Central memory CD8-positive, alpha-beta T cell (primary cell): ENCODE measurements around the gene ARID3A.

Source experiments
- ATAC-seq: fragments of 150-1000 bp; cut with Tn5 transposase; replicated peaks from 2 replicates; pipeline ENCODE4 v1.10.0; 2022; ENCODE audit warnings: mild to moderate bottlenecking, moderate FRiP score, moderate number of reproducible peaks; ENCODE audit not compliant: poor library complexity, severe bottlenecking; ENCODE audit errors: extremely low read depth
- DNase-seq, 2 donors: peaks; one replicate each; pipeline ENCODE4 v3.0.0; 2021; ENCODE audit warnings: low spot score in 2 of 2
- H3K27ac Mint-ChIP-seq: one replicate; pipeline ENCODE4 v1.8.0; 2022; ENCODE audit warnings: low read depth, mild to moderate bottlenecking, moderate library complexity, mixed read lengths
- H3K27me3 Mint-ChIP-seq: one replicate; pipeline ENCODE4 v1.8.0; 2022; ENCODE audit warnings: mixed read lengths
- H3K36me3 Mint-ChIP-seq: one replicate; pipeline ENCODE4 v1.8.0; 2022; ENCODE audit warnings: mild to moderate bottlenecking, moderate library complexity, mixed read lengths; ENCODE audit not compliant: insufficient read depth
- H3K4me1 Mint-ChIP-seq: one replicate; pipeline ENCODE4 v1.8.0; 2022; ENCODE audit warnings: mixed read lengths
- H3K4me3 Mint-ChIP-seq: one replicate; pipeline ENCODE4 v1.8.0; 2022; ENCODE audit warnings: mild to moderate bottlenecking, moderate library complexity, mixed read lengths
- H3K9me3 Mint-ChIP-seq: one replicate; pipeline ENCODE4 v1.8.0; 2022; ENCODE audit warnings: mixed read lengths

Gene ARID3A

DNA sequence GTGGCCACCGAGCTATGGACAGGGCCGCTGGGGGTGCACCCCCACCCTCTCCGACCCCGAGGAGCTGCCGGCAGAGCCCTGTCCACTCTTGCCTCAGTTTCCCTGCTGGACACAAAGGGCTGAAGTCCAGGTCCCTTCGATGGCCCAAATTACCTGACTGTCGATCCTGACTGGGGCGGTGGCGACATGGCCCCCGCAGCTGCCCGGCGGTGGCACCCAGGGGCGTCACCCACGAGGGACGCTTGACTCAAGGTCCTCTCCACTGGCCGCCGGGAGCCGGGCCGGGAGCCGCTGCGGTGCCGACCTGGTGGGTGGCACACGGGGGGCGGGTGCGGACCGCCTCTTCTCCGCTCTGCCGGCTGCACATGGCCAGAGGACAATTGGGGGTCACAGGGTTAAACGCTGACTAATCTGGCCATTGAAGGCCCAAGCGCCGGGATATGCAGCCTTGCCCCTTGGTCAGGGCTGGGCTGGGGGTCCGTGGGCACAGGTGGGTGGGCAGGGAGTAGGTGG lies 16.4 kb downstream of the ARID3A start:
- peaks cover 24% of the 10 kb centered on the region for H3K4me1 Mint-ChIP-seq
- no peaks in the 10 kb centered on the region for H3K27me3 Mint-ChIP-seq
- no peak overlapping the region for H3K4me3 Mint-ChIP-seq
- H3K9me3 Mint-ChIP-seq: no peaks in the 10 kb centered on the region
- H3K36me3 Mint-ChIP-seq: peaks cover 12% of the 10 kb centered on the region
- H3K27ac Mint-ChIP-seq: no peak overlapping the region
- no peak for DNase-seq
- no peak for ATAC-seq

- Mint-ChIP-seq H3K36me3 (peaks cover 11% of the 10 kb centered on the region), H3K9me3 (no peaks in the 10 kb centered on the region), H3K27me3 (no peaks in the 10 kb centered on the region), H3K4me3 (no peak overlapping the region), H3K27ac (no peak overlapping the region), H3K4me1 (peaks cover 20% of the 10 kb centered on the region)
- ATAC-seq: no peak
- DNase-seq: no peak
Observed at GRCh38 chr19:943551-944170, 17.8 kb downstream of the ARID3A start.

DNA sequence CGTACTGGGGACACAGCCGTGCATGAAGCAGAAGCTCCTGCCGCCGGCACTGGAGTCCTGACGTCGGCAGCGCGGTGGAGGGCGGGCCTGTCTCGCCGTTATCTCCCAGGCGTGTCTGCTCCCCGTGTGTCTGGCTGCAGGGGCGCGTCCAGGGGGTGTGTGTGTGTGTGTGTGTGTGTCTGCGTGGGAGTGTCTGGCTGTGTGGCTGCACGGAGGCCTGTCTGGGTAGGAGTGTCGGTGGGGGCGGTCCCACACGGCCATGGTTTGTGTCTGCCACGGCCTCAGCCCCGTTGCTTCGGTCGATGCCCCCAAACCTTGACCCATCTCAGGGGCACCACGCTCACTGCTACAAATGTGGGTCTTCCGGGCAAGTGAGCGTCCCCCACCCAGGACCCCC lies 18.3 kb downstream of the ARID3A start:
- H3K27me3 Mint-ChIP-seq: no peaks in the 10 kb centered on the region
- H3K4me3 Mint-ChIP-seq: no peak overlapping the region
- no peak for DNase-seq
- H3K9me3 Mint-ChIP-seq: no peaks in the 10 kb centered on the region
- peaks cover 20% of the 10 kb centered on the region for H3K4me1 Mint-ChIP-seq
- peaks cover 11% of the 10 kb centered on the region for H3K36me3 Mint-ChIP-seq
- no peak overlapping the region for H3K27ac Mint-ChIP-seq
- ATAC-seq: no peak

DNA sequence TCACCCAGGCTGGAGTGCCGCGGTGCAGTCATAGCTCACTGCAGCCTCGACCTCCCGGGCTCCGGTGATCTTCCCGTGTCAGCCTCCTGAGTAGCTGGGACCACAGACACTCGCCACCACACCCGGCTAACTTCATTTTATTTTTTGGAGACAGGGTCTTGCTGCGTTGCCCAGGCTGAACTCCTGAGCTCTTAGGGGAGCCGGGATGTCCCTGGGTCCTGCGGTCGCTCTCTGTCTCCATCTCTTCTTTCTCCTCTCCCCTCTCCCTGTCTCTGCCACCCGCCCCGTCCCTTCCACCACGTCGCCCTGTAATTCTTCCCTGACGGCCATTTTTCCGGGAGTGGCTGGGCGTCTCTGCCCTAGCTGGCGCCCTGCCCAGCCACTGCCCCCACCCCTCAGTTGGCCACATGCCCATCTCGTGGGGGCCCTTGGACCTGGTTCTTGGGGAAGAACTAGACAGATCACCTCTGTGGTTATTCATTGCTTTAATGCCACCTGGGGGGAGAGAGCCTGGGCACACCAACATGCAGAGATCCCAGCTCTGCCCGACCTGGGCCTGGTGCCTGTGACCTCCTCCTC lies 18.9 kb downstream of the ARID3A start:
- no peak overlapping the region for H3K27ac Mint-ChIP-seq
- peaks cover 11% of the 10 kb centered on the region for H3K36me3 Mint-ChIP-seq
- H3K4me1 Mint-ChIP-seq: peaks cover 16% of the 10 kb centered on the region
- no peaks in the 10 kb centered on the region for H3K27me3 Mint-ChIP-seq
- DNase-seq: no peak
- H3K9me3 Mint-ChIP-seq: no peaks in the 10 kb centered on the region
- ATAC-seq: no peak
- H3K4me3 Mint-ChIP-seq: no peak overlapping the region

DNA sequence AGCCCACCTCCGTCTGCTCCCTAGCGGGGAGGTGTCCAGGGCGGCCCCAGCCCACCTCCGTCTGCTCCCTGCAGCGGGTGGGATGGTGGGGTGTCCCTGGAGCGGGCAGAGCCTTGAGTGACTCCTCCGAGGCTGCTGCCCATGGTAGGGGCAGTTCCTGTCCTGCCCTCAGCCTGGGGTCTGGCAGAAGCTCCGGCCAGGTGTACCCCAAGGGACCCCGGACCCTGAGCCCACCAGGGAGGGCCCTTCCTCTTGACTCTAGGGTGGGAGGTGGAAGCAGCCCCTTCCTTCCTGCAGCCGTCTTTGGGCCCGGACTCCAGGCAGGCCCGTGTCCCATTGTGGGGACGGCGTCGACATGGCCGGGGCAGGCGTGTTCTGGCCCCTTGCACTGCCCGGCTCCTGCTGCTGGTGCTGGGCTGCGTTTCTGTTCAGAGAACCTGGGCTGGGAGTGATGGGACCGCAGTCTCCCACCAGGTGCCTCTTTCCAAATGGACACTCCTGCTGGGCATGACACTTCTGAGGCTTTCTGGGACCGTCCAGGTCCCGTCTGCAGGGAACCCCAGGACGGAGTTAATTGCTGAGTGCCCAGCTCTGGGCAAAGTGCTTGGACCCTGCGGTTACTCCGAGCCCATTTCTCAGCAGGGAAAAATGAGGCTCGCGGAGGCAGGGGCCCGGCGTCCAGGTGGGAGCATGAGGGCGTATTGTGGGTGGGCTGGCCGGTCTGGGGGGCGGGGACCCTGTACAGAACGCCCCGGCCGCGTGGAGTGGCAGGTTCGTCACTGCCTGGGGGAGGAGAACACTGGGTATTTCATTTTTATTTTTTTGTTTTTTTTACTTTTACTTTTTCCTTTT lies 19.8 kb downstream of the ARID3A start:
- Mint-ChIP-seq H3K36me3 (peaks cover 8% of the 10 kb centered on the region), H3K4me1 (peaks cover 8% of the 10 kb centered on the region), H3K9me3 (no peaks in the 10 kb centered on the region), H3K27me3 (no peaks in the 10 kb centered on the region), H3K27ac (no peak overlapping the region), H3K4me3 (no peak overlapping the region)
- ATAC-seq (no peak), DNase-seq (no peak)

DNA sequence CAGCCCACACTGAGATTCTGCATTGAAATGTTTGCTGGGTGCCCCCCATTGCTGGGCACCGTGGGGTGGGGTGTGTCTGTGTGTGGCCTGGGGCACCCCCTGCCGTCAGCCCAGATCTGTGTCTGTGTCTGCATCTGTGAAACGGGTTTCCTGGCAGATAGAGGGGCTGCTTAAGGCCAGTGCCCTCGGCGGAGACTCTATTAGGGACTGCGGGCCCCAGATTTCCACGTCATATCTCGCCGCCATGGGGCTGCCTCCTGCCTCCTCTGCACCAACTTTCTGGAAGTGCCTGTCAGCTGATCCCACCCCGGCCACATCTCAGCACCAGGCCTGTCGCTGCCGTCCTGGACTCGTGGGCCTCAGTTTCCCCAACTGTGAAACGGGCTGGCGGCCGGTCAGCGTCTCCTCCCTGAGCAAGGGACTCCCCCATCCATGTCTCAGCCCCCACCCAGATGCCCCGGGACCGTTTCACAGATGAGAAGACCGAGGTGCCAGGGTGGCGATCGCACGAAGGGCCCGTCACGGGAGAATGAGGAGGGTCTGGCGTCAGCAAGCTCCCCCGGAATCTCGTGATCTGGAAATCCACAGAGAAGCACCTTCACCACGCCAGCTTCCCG lies 21.4 kb downstream of the ARID3A start:
- peaks cover 8% of the 10 kb centered on the region for H3K36me3 Mint-ChIP-seq

GRCh38 chr19:947707-948539 lies 22.1 kb downstream of the ARID3A start:
- peaks cover 6% of the 10 kb centered on the region for H3K36me3 Mint-ChIP-seq

More for the DNA sequence above, 21.4 kb downstream of the ARID3A start:
- Mint-ChIP-seq H3K9me3 (no peaks in the 10 kb centered on the region), H3K27me3 (no peaks in the 10 kb centered on the region), H3K4me1 (no peaks in the 10 kb centered on the region), H3K4me3 (no peak overlapping the region), H3K27ac (no peak overlapping the region)
- no peak for DNase-seq
- ATAC-seq: no peak

GRCh38 chr19:948842-949496 lies 23.1 kb downstream of the ARID3A start:
- no peak overlapping the region for H3K27ac Mint-ChIP-seq
- no peaks in the 10 kb centered on the region for H3K27me3 Mint-ChIP-seq

More at GRCh38 chr19:947707-948539, 22.1 kb downstream of the ARID3A start:
- Mint-ChIP-seq H3K27me3 (no peaks in the 10 kb centered on the region), H3K27ac (no peak overlapping the region), H3K9me3 (no peaks in the 10 kb centered on the region), H3K4me1 (peaks cover 1% of the 10 kb centered on the region), H3K4me3 (no peak overlapping the region)
- peak; percentile 60 for ATAC-seq
- peak in 1 of 2 donors; percentile 25 for DNase-seq

DNA sequence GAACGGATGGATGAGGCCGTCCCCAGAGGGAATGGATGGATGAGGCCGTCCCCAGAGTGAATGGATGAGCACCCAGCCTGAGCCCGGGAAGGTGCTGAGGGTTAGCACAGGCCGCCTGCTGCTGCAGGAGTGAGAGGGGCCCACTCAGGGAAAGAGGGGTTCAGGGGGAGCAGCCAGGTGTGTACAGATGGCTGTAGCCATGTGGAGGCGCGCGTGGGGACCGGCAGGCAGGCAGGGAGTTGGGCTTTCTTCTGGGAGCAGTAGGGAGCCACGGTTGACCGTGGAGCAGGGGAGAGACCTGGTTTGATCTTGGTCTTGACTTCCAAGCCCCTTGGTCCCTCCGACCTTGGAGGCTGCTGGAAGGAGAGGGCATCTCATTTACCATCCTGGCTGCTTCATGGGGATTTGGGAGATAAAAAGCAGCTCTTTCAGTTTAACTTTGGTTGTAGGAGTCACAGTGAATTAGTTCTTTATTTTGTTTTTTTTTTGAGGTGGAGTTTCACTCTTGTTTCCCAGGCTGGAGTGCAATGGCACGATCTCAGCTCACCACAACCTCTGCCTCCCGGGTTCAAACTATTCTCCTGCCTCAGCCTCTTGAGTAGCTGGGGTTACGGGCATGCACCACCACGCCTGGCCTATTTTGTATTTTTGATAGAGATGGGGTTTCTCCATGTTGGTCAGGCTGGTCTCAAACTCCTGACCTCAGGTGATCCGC lies 24.7 kb downstream of the ARID3A start:
- DNase-seq (no peak), ATAC-seq (no peak)
- Mint-ChIP-seq H3K4me3 (no peak overlapping the region), H3K27me3 (no peaks in the 10 kb centered on the region), H3K27ac (no peak overlapping the region), H3K9me3 (no peaks in the 10 kb centered on the region), H3K4me1 (peaks cover 4% of the 10 kb centered on the region), H3K36me3 (peaks cover 2% of the 10 kb centered on the region)

More at GRCh38 chr19:948842-949496, 23.1 kb downstream of the ARID3A start:
- Mint-ChIP-seq H3K9me3 (no peaks in the 10 kb centered on the region), H3K4me3 (no peak overlapping the region), H3K4me1 (peaks cover 4% of the 10 kb centered on the region), H3K36me3 (peaks cover 4% of the 10 kb centered on the region)
- ATAC-seq: no peak
- DNase-seq: no peak

DNA sequence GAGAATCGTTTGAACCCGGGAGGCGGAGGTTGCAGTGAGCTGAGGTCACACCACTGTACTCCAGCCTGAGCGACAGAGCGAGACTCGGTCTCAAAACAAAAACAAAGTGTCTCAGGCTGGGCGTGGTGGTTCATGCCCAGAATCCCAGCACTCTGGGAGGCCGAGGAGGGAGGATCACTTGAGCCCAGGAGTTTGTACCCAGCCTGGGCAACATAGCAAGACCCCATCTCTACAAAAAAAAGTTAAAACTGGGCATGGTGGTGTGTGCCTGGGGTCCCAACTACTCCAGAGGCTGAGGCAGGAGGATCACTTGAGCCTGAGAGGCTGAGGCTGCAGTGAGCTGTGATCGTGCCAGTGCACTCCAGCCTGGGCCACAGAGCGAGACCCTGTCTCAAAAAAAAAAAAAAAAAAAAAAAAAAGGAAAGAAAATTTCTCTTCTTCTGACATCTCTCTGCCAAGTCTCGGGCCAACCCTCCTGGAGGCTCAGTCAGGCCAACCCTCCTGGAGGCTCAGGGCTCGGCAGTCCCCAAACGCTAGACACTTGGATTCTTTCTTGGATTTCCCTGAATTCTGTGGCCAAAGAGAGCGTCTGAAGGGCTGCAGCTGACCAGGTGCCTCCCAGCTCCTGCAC lies 26.3 kb downstream of the ARID3A start:
- ATAC-seq: no peak
- Mint-ChIP-seq H3K27ac (peak overlapping the region; percentile 69), H3K27me3 (no peaks in the 10 kb centered on the region), H3K9me3 (no peaks in the 10 kb centered on the region), H3K36me3 (peaks cover 2% of the 10 kb centered on the region), H3K4me1 (peaks cover 4% of the 10 kb centered on the region), H3K4me3 (peak overlapping the region; percentile 79)
- no peak for DNase-seq
